A549 (cell line): ENCODE data around the gene TLCD4.

Experiments used
- BCL3 ChIP-seq: fragments of >200 bp; sonication (Bioruptor Twin); formaldehyde crosslinking; IDR thresholded peaks from 3 replicates; pipeline ENCODE4 v1.6.1; 2016
- CHD2 ChIP-seq: fragments of 150-350 bp; IDR thresholded peaks from 2 replicates; pipeline ENCODE4 v1.6.1; 2014; ENCODE audit warnings: low read length; ENCODE audit not compliant: partially characterized antibody
- CTCF ChIP-seq: fragments of >200 bp; sonication (Bioruptor Twin); formaldehyde crosslinking; IDR thresholded peaks from 3 replicates; pipeline ENCODE4 v1.5.1; 2016
- EP300 ChIP-seq, 2 experiments: fragments of >200 bp; sonication (Bioruptor Twin); formaldehyde crosslinking; IDR thresholded peaks; 2 replicates in 1 of 2; 3 replicates in 1 of 2; pipeline ENCODE4 v1.6.1; 2016 to 2017
- HOXB13 ChIP-seq: fragments of 250-450 bp; sonication (Bioruptor Pico); IDR thresholded peaks from 2 replicates; pipeline ENCODE4 v1.5.0; 2020; ENCODE audit warnings: low read depth, mild to moderate bottlenecking, moderate library complexity
- JUN ChIP-seq, 2 experiments: fragments of >200 bp; sonication (Bioruptor Twin); formaldehyde crosslinking; IDR thresholded peaks; 2 replicates in 1 of 2; 3 replicates in 1 of 2; pipeline ENCODE4 v1.6.1; 2016 to 2017
- KDM1A ChIP-seq: fragments of 200-600 bp; sonication (generic); IDR thresholded peaks from 2 replicates; pipeline ENCODE4 v1.6.1; 2016; ENCODE audit warnings: low read depth, mild to moderate bottlenecking
- POLR2A ChIP-seq: IDR thresholded peaks from 2 replicates; pipeline ENCODE4 v1.6.1; 2012; ENCODE audit warnings: mild to moderate bottlenecking, low read length
- REST ChIP-seq: fragments of 200-600 bp; sonication (generic); IDR thresholded peaks from 2 replicates; pipeline ENCODE4 v1.6.1; 2016; ENCODE audit warnings: antibody characterized with exemption, mild to moderate bottlenecking, moderate library complexity
- USF2 ChIP-seq: fragments of 450-650 bp; IDR thresholded peaks from 2 replicates; pipeline ENCODE4 v1.6.1; 2014; ENCODE audit warnings: antibody characterized with exemption
- TF ChIP-seq, protein P1 (sequence below): IDR thresholded peaks from 2 replicates; pipeline ENCODE4 v1.6.1; 2012

GRCh38 chr1:95126366-95126765 is 9.2 kb downstream of the TLCD4 start:
- TF ChIP-seq HOXB13 (CRISPR knock-in tag) = no peak
- TF ChIP-seq, protein P1, sequence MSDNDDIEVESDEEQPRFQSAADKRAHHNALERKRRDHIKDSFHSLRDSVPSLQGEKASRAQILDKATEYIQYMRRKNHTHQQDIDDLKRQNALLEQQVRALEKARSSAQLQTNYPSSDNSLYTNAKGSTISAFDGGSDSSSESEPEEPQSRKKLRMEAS = no peak
- TF ChIP-seq KDM1A = no peak
- no peak for TF ChIP-seq EP300 (IDR thresholded peaks at IDR 0.05)
- no peak for TF ChIP-seq CTCF
- TF ChIP-seq JUN (IDR thresholded peaks at IDR 0.05) = no peak
- no peak for TF ChIP-seq USF2
- TF ChIP-seq CHD2 = no peak
- no peak for TF ChIP-seq REST
- TF ChIP-seq POLR2A = no peak
- TF ChIP-seq BCL3 = no peak
